T-cell (primary cell): ENCODE data around the gene NPY5R. TPM values are rescaled to one million over a fixed set of nuclear protein-coding genes. Genes with fewer than 3 reads are reported as not detected.

Experiments
- ATAC-seq, 4 experiments: fragments of 200-7000 bp in 3 of 4; fragments of 150-1000 bp in 1 of 4; cut with Tn5 transposase; replicated peaks in 1 of 4; 1 replicate in 3 of 4; 2 replicates in 1 of 4; pipeline ENCODE4 v1.10.0; 2021; ENCODE audit warnings: moderate library complexity in 3 of 4, mild to moderate bottlenecking in 2 of 4, moderate number of reproducible peaks in 1 of 4
- CTCF ChIA-PET, 2 donors: fragments of 300-600 bp; sonication (Branson Sonifier 250); formaldehyde crosslinking; loops; one replicate each; lab custom pipeline; 2022; ENCODE audit warnings: antibody characterized with exemption in 2 of 2; lab: Charles Lee
- POLR2A ChIA-PET, 2 donors: fragments of 300-600 bp; sonication (Branson Sonifier 250); formaldehyde crosslinking; loops; one replicate each; lab custom pipeline; 2022; ENCODE audit warnings: antibody characterized with exemption in 2 of 2; lab: Charles Lee
- DNase-seq, 35 experiments: peaks; one replicate each; pipeline versions ENCODE4 v3.0.0 to v3.0.0-alpha.2; 2013 to 2023
- H3K27ac ChIP-seq: one replicate; pipeline ENCODE4 v1.5.1; 2013; ENCODE audit warnings: low read length
- H3K27me3 ChIP-seq, 2 experiments: replicated peaks in 1 of 2; 1 replicate in 1 of 2; 2 replicates in 1 of 2; pipeline versions ENCODE4 v1.6.1 to v1.7.0; 2013; ENCODE audit warnings: low read length in 1 of 2, mixed read lengths in 1 of 2; ENCODE audit not compliant: control insufficient read depth in 2 of 2, insufficient read depth in 2 of 2; ENCODE audit errors: extremely low read depth in 1 of 2
- H3K36me3 ChIP-seq, 2 donors: 1 replicate in 1 of 2; 2 replicates in 1 of 2; pipeline versions ENCODE4 v1.6.1 to v1.7.0; 2013; ENCODE audit warnings: low read length in 1 of 2; ENCODE audit not compliant: control insufficient read depth in 2 of 2, insufficient read depth in 1 of 2; ENCODE audit errors: extremely low read depth in 1 of 2
- H3K4me1 ChIP-seq, 2 experiments: 1 replicate in 1 of 2; 2 replicates in 1 of 2; pipeline versions ENCODE4 v1.6.1 to v1.7.0; 2013; ENCODE audit warnings: low read length in 2 of 2, mixed read lengths in 1 of 2; ENCODE audit not compliant: insufficient read depth in 2 of 2, control insufficient read depth in 1 of 2; ENCODE audit errors: extremely low read depth in 1 of 2
- H3K4me3 ChIP-seq, 2 donors: 1 replicate in 1 of 2; 2 replicates in 1 of 2; pipeline versions ENCODE4 v1.5.1 to v1.7.0; 2013; ENCODE audit warnings: mild to moderate bottlenecking in 2 of 2, low read length in 1 of 2, moderate library complexity in 1 of 2; ENCODE audit not compliant: control insufficient read depth in 1 of 2; ENCODE audit errors: extremely low read depth in 1 of 2
- H3K9me3 ChIP-seq: 2 replicates; pipeline ENCODE4 v1.7.0; 2013
- H3K27ac Mint-ChIP-seq, 2 donors: one replicate each; pipeline ENCODE4 v1.8.0; 2020 to 2021; ENCODE audit warnings: mild to moderate bottlenecking in 2 of 2, mixed read lengths in 2 of 2
- H3K27me3 Mint-ChIP-seq, 2 donors: one replicate each; pipeline ENCODE4 v1.8.0; 2021 to 2022; ENCODE audit warnings: mixed read lengths in 2 of 2
- H3K36me3 Mint-ChIP-seq: one replicate; pipeline ENCODE4 v1.8.0; 2021; ENCODE audit warnings: mixed read lengths
- H3K4me1 Mint-ChIP-seq, 3 donors: one replicate each; pipeline ENCODE4 v1.8.0; 2020 to 2022; ENCODE audit warnings: mixed read lengths in 3 of 3, mild to moderate bottlenecking in 1 of 3
- H3K4me3 Mint-ChIP-seq, 3 donors: one replicate each; pipeline ENCODE4 v1.8.0; 2020 to 2022; ENCODE audit warnings: mild to moderate bottlenecking in 3 of 3, mixed read lengths in 3 of 3, moderate library complexity in 3 of 3
- H3K9me3 Mint-ChIP-seq, 3 donors: one replicate each; pipeline ENCODE4 v1.8.0; 2020 to 2022; ENCODE audit warnings: mixed read lengths in 3 of 3
- WGBS: methylation state at CpG from one replicate; pipeline ENCODE4 v1.1.5; 2013; ENCODE audit warnings: missing lambda C conversion rate; ENCODE audit not compliant: insufficient coverage; 5-methylcytosine and 5-hydroxymethylcytosine counted together
- total RNA-seq, 35 experiments: library from RNA in 6 of 35; stranded (reverse) in 6 of 35; fragments of 120-200 nt in 1 of 35; gene quantifications; one replicate each; pipeline versions ENCODE4 v1.2.1 to v1.2.4 and lab custom pipeline; 2013 to 2026

Gene NPY5R
- total RNA-seq, 5 donors from 2014 or later (not counting 1 experiment from before 2014, with no cell fraction given): not detected

DNA sequence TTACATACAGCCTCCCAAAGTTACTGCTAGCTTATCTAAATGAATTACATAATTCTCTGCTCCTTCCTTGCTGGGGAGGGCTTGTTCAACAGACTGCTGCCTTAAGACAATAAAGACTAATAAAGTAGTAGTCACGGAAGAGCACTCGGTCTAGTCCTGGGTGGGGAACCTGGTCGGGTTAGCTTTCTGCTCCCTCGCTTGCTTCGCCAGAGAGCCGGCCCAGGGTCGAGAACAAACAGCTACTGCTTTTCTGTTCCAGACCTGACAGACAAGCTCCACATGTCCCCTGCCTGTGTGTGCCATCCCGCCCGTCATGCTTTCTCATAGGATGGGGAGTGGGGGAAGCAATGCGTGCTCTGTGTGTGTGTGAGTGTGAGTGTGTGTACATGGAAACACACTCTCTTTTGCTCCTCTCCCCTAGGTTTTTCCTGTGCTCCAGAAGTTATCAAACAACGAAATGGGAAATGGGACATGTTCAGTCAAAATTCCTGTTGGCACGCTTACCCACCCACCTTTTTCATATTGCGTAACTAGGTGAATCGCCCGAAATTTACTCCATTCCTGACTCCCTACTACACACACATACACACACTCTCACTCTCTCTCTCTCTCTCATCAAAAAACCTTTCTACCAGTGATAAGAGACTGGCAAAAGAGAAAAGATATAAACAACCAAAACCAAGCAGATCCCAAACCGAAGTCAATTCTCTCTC lies 12.6 kb upstream of the NPY5R start:
- no peaks in the 10 kb centered on the region for H3K9me3 Mint-ChIP-seq
- no peaks in the 10 kb centered on the region for H3K36me3 Mint-ChIP-seq
- CTCF ChIA-PET: no interaction called here
- peaks cover 45 to 55% of the 10 kb centered on the region in 2 donors for H3K27me3 Mint-ChIP-seq
- H3K4me3 ChIP-seq: no peak overlapping the region
- POLR2A ChIA-PET: interaction anchor here in 1 of 2 donors (0.5 kb wide), 1 partner anchor 1067 kb away, joined by 3 read pairs; no protein-coding TSS in a partner anchor
- H3K27ac Mint-ChIP-seq: no peak overlapping the region
- no peak for ATAC-seq
- 59% methylated on average over 13 of the region's 16 CpGs for WGBS
- peaks cover 0 to 13% of the 10 kb centered on the region in 2 experiments for H3K4me1 ChIP-seq
- no peaks in the 10 kb centered on the region for H3K9me3 ChIP-seq
- peaks cover 15 to 20% of the 10 kb centered on the region in 2 experiments for H3K27me3 ChIP-seq
- H3K4me1 Mint-ChIP-seq: peaks cover 15 to 17% (median 15%) of the 10 kb centered on the region in 3 donors
- peak overlapping the region in 2 of 3 donors; percentile 39 to 73 for H3K4me3 Mint-ChIP-seq
- no peak overlapping the region for H3K27ac ChIP-seq
- no peak for DNase-seq
- no peaks in the 10 kb centered on the region for H3K36me3 ChIP-seq

DNA sequence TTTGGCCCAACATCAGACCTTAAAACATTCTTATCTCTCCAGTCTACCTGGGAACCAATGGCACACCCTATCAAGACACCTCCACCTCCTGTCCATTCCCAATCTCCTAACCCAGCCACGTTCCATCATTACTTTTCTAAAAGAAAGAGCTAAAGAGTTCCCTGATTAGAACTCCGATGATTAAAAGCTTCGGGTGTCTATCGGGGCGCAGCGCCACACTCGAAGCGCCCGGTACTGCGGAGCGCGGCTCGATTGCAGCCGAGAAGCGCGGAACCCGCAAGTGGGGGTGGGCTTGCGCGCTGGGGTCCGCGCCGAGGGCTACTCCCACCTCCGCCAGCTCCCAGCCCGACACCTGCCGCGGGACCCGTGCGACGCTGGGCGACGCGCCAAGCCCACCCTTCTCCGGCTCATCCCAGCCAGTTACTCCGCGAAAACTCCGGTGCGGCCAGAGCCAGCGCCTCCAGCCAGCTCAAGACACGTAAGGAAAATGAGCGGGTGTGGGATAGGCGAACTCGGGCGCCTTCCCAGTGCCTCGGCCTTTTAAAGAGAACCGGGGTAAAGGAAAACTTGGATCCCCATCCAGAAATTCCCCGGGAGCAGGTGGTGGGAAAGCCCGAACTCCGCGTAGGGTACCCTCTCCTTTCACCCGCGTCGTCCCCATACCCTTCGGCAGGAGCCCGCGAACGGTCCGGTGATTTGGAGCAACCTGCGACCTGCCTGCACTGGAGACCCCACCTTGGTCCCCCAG lies 11.9 kb upstream of the NPY5R start:
- POLR2A ChIA-PET: interaction anchor here in 1 of 2 donors (0.5 kb wide), 1 partner anchor 1066 kb away, joined by 3 read pairs; no protein-coding TSS in a partner anchor
- WGBS: 4% methylated on average over 49 of the region's 58 CpGs
- Histone ChIP-seq H3K4me1 (peaks cover 0 to 13% of the 10 kb centered on the region in 2 experiments), H3K27ac (no peak overlapping the region), H3K9me3 (no peaks in the 10 kb centered on the region), H3K27me3 (peaks cover 15 to 20% of the 10 kb centered on the region in 2 experiments), H3K36me3 (no peaks in the 10 kb centered on the region), H3K4me3 (no peak overlapping the region)
- H3K36me3 Mint-ChIP-seq: no peaks in the 10 kb centered on the region
- no peak for ATAC-seq
- H3K4me1 Mint-ChIP-seq: peaks cover 15 to 17% (median 15%) of the 10 kb centered on the region in 3 donors
- peak overlapping the region in 2 of 3 donors; percentile 40 to 73 for H3K4me3 Mint-ChIP-seq
- DNase-seq: no peak
- H3K27me3 Mint-ChIP-seq: peaks cover 45 to 54% of the 10 kb centered on the region in 2 donors
- no peak overlapping the region for H3K27ac Mint-ChIP-seq
- H3K9me3 Mint-ChIP-seq: no peaks in the 10 kb centered on the region
- CTCF ChIA-PET: interaction anchor here in 1 of 2 donors (0.5 kb wide), 1 partner anchor 698 kb away, joined by 5 read pairs; no protein-coding TSS in a partner anchor

DNA sequence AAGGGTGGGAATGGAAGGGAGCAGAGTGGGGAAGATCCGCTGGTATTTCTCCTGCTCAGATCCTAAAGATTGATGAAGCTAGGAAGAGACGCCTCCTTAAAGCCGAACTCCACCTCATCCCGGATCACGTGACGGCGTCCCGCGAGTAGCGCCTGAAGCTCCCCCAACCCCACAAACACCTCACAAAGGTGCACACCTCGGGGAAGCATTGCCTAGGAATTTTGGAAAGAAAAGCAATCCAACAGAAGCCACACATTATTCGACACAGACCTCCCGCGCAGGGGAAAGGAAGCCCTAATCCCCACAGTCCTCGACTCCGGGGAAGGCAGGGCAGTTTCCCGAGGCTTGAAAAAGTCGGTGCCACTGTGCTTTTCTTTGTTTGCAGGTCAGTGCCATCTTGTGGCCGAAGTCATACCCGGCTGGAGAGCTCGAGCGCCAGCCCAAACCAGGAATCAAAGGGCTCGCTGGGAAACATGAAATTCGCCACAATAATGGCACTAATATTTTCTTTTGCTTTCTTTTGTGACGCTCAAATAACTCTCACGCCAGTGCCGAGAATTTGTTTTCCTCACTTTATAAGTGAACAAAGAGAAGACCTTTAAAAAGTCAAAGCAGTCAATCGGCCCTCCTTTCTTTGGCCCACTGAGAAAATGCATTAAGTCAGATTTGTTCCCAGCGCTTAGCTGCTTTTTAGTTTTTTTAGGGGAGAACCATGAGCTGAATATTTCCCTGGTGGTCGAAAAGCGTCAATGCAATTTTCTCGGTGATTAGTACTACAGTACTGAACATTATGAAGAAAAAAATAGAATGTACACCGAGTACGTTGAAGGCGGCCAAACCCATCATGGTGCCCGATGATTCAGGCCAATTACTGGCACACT lies 10.9 kb upstream of the NPY5R start, which contains the start of gene NPY1R:
NPY1R (minus strand) TSS at position 71 of the 881 bp plus-strand sequence. CDS start 6,042 bp downstream, outside the sequence.
- CTCF ChIA-PET: interaction anchor here in 1 of 2 donors (1.0 kb wide), 1 partner anchor 81 kb away, joined by 3 read pairs; no protein-coding TSS in a partner anchor
- no peak for ATAC-seq
- H3K4me3 ChIP-seq: peak within 1 kb of the TSS in 1 of 2 donors; percentile 52

DNA sequence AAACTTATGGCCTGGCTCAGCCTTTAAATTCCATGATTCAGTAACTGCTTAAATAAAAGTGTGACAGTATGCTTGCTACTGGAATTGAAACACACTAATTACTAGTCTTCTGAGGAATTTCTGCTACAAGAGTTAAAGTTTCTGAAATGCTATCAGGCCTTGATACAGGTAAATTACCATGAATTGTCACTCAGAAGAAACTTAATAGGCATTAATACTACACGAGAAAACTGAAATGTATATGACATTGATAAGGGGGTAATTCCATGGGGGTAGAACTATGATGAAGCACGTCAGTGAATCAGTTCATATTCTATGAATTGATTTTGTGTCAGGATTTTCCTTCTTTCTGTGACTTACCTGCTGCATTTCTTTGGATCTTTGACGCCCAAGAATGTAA lies 8.3 kb upstream of the NPY5R start:
- H3K36me3 ChIP-seq: no peaks in the 10 kb centered on the region
- H3K9me3 ChIP-seq: no peaks in the 10 kb centered on the region
- H3K27me3 ChIP-seq: peaks cover 17 to 20% of the 10 kb centered on the region in 2 experiments
- Mint-ChIP-seq H3K27ac (no peak overlapping the region), H3K4me1 (peaks cover 15 to 17% (median 15%) of the 10 kb centered on the region in 3 donors), H3K27me3 (peaks cover 42 to 53% of the 10 kb centered on the region in 2 donors), H3K4me3 (no peak overlapping the region), H3K9me3 (no peaks in the 10 kb centered on the region), H3K36me3 (no peaks in the 10 kb centered on the region)
- peaks cover 0 to 13% of the 10 kb centered on the region in 2 experiments for H3K4me1 ChIP-seq
- no peak overlapping the region for H3K4me3 ChIP-seq
- DNase-seq (no peak), ATAC-seq (no peak)
- WGBS: 50% methylated on average over 1 of the region's 3 CpGs
- no peak overlapping the region for H3K27ac ChIP-seq
- POLR2A ChIA-PET: no interaction called here
- CTCF ChIA-PET: no interaction called here

More for the DNA sequence above, 10.9 kb upstream of the NPY5R start, which contains the start of gene NPY1R:
- Histone ChIP-seq H3K9me3 (no peaks in the 10 kb centered on the region), H3K4me1 (peaks cover 0 to 13% of the 10 kb centered on the region in 2 experiments), H3K36me3 (no peaks in the 10 kb centered on the region), H3K27me3 (peaks cover 15 to 20% of the 10 kb centered on the region in 2 experiments), H3K27ac (no peak within 1 kb of the TSS)
- peak in 2 of 35 experiments; percentile 9 to 10 for DNase-seq
- Mint-ChIP-seq H3K9me3 (no peaks in the 10 kb centered on the region), H3K4me3 (peak within 1 kb of the TSS; percentile 42 to 73 (median 44)), H3K27me3 (peaks cover 49 to 55% of the 10 kb centered on the region in 2 donors), H3K27ac (no peak within 1 kb of the TSS), H3K4me1 (peaks cover 15 to 17% (median 15%) of the 10 kb centered on the region in 3 donors), H3K36me3 (no peaks in the 10 kb centered on the region)
- 2% methylated on average over 17 of the region's 36 CpGs for WGBS
- POLR2A ChIA-PET: no interaction called here

DNA sequence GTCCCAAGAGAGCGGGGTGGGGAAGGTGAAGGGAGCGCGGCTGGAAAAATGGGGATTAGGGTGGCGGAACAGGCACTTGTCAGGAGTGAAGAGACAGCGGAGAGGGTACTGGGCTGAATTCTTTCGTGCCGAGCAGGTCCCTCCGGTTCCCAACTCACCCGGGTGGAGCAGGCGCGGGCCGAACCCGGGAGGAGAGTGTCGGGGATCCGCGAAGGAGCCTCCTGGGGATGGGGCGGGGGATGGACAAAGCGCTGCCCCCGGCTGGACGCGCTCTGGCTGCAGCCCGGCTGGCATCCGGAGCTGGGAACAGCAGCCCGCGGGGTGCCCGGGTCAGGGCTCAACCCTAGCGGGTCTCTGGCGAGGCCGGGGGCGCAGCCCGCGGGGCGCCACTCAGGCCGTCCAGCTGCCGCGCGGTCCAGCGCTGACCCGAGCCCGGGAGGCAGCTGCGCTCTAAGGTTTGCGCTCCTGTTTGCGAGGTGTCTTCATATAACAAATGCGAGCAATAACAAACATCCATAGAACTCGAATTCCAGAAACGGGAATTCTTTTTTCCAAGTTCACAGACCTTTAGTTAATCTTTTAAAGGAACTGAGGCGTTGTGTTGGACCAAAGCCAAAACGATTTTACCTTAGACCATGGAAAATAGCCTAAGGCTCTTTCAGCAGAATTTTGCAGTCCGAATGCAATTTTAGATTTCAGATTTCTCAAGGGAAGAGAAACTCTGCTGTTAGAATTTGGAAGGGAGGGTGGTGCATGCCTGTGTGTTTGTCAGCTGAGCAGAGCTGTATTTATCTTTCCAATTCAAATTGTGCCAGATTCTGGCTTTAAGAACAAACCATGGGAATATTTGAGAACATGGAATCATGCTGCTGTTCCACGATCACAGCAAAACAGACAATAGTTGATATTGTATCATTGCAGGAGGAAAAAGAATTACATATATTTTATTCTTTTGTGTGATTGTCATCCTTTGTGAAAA lies 744 bp downstream of the NPY5R start:
- Histone ChIP-seq H3K36me3 (no peaks in the 10 kb centered on the region), H3K4me1 (peaks cover 0 to 2% of the 10 kb centered on the region in 2 experiments), H3K4me3 (no peak overlapping the region), H3K27ac (no peak overlapping the region), H3K27me3 (peaks cover 3 to 13% of the 10 kb centered on the region in 2 experiments), H3K9me3 (no peaks in the 10 kb centered on the region)
- Mint-ChIP-seq H3K9me3 (no peaks in the 10 kb centered on the region), H3K27me3 (peaks cover 40% of the 10 kb centered on the region in 2 donors), H3K4me1 (peaks cover 4 to 5% (median 4%) of the 10 kb centered on the region in 3 donors), H3K4me3 (no peak overlapping the region), H3K27ac (no peak overlapping the region), H3K36me3 (no peaks in the 10 kb centered on the region)
- DNase-seq (no peak), ATAC-seq (no peak)
- WGBS: 8% methylated on average over 41 of the region's 50 CpGs
- POLR2A ChIA-PET: no interaction called here
- CTCF ChIA-PET: no interaction called here
